Measurements from ENCODE around the gene ATP2C2.

ATP2C2 gene

GRCh38 chr16:84369938-84370627 lies 1.7 kb downstream of the ATP2C2 start:
- TF ChIP-seq TAF1 (IDR thresholded peaks at IDR 0.05; ENCODE audit: borderline replicate concordance, insufficient read depth, low read length) (no peak), POLR2AphosphoS5 (IDR thresholded peaks at IDR 0.05; ENCODE audit: low read depth, low read length) (no peak), SIN3A (IDR thresholded peaks at IDR 0.05; ENCODE audit: borderline replicate concordance, insufficient read depth, low read length) (no peak), FOXP2 (optimal IDR thresholded peaks at IDR 0.05; ENCODE audit: borderline replicate concordance, extremely low read depth, extremely low read length, insufficient read depth) (no peak)
- TF ChIP-seq, protein P1, sequence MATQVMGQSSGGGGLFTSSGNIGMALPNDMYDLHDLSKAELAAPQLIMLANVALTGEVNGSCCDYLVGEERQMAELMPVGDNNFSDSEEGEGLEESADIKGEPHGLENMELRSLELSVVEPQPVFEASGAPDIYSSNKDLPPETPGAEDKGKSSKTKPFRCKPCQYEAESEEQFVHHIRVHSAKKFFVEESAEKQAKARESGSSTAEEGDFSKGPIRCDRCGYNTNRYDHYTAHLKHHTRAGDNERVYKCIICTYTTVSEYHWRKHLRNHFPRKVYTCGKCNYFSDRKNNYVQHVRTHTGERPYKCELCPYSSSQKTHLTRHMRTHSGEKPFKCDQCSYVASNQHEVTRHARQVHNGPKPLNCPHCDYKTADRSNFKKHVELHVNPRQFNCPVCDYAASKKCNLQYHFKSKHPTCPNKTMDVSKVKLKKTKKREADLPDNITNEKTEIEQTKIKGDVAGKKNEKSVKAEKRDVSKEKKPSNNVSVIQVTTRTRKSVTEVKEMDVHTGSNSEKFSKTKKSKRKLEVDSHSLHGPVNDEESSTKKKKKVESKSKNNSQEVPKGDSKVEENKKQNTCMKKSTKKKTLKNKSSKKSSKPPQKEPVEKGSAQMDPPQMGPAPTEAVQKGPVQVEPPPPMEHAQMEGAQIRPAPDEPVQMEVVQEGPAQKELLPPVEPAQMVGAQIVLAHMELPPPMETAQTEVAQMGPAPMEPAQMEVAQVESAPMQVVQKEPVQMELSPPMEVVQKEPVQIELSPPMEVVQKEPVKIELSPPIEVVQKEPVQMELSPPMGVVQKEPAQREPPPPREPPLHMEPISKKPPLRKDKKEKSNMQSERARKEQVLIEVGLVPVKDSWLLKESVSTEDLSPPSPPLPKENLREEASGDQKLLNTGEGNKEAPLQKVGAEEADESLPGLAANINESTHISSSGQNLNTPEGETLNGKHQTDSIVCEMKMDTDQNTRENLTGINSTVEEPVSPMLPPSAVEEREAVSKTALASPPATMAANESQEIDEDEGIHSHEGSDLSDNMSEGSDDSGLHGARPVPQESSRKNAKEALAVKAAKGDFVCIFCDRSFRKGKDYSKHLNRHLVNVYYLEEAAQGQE (IDR thresholded peaks at IDR 0.05; ENCODE audit: insufficient read depth in 1 of 2, low read depth in 2 of 2, low read length in 2 of 2) = no peak

- TF ChIP-seq SIN3A (IDR thresholded peaks at IDR 0.05; ENCODE audit: borderline replicate concordance, insufficient read depth, low read length) (no peak), POLR2AphosphoS5 (IDR thresholded peaks at IDR 0.05; ENCODE audit: low read depth, low read length) (no peak), FOXP2 (optimal IDR thresholded peaks at IDR 0.05; ENCODE audit: borderline replicate concordance, extremely low read depth, extremely low read length, insufficient read depth) (no peak), TAF1 (IDR thresholded peaks at IDR 0.05; ENCODE audit: borderline replicate concordance, insufficient read depth, low read length) (no peak)
- TF ChIP-seq, protein P1 (IDR thresholded peaks at IDR 0.05; ENCODE audit: insufficient read depth in 1 of 2, low read depth in 2 of 2, low read length in 2 of 2) = no peak
Observed at GRCh38 chr16:84370723-84371552, 2.6 kb downstream of the ATP2C2 start.

DNA sequence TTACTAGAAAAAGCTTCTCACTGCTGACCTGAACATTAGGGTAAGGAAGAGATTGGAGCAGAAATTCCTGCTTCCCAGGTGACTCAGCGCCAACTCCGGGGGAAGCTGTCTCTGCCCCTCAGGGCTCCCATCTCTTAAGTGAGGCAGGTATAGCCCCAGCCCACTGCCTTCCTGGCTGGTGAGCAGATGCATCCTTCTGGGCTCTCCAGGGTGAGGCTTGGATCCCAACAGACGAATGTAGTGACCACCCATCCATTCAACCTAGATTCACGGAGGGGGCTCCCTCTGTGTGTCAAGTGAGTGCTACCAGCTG lies 3.2 kb downstream of the ATP2C2 start:
- TF ChIP-seq TAF1 (IDR thresholded peaks at IDR 0.05; ENCODE audit: borderline replicate concordance, insufficient read depth, low read length) = no peak
- no peak for TF ChIP-seq POLR2AphosphoS5 (IDR thresholded peaks at IDR 0.05; ENCODE audit: low read depth, low read length)
- TF ChIP-seq SIN3A (IDR thresholded peaks at IDR 0.05; ENCODE audit: borderline replicate concordance, insufficient read depth, low read length) = no peak
- no peak for TF ChIP-seq FOXP2 (optimal IDR thresholded peaks at IDR 0.05; ENCODE audit: borderline replicate concordance, extremely low read depth, extremely low read length, insufficient read depth)
- TF ChIP-seq, protein P1 (IDR thresholded peaks at IDR 0.05; ENCODE audit: insufficient read depth in 1 of 2, low read depth in 2 of 2, low read length in 2 of 2) = no peak

DNA sequence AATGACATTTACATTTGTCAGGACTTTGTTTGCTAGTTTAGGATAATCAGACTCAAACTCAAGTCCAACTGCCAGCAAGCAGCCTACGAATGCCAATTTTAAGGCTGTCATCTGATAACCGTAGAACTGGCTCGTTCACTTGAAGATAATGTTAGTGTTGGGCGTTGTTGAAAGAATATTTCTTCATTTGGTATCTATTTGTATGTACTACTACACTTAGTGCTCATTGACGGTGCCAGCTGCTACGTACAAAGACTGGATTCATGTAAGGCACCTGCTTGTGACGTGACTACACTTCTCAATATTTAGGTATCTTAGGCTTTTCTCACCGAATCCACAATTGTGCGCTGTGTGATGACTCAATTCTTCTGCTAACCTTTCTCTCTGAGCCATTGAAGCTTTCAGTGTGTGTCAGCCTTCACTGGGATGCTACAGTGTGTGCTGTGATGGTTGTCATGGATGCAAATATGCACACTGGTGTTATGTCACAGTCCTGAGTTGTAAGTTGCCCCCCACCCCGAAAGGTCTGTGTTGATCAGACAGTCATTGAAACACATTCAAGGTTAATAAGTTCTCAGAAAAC lies 5.7 kb downstream of the ATP2C2 start:
- TF ChIP-seq SIN3A (IDR thresholded peaks at IDR 0.05; ENCODE audit: borderline replicate concordance, insufficient read depth, low read length) = no peak
- TF ChIP-seq, protein P1 (IDR thresholded peaks at IDR 0.05; ENCODE audit: insufficient read depth in 1 of 2, low read depth in 2 of 2, low read length in 2 of 2) = no peak
- TF ChIP-seq POLR2AphosphoS5 (IDR thresholded peaks at IDR 0.05; ENCODE audit: low read depth, low read length) = no peak
- TF ChIP-seq TAF1 (IDR thresholded peaks at IDR 0.05; ENCODE audit: borderline replicate concordance, insufficient read depth, low read length) = no peak
- no peak for TF ChIP-seq FOXP2 (optimal IDR thresholded peaks at IDR 0.05; ENCODE audit: borderline replicate concordance, extremely low read depth, extremely low read length, insufficient read depth)

All from PFSK-1 (cell line).